Tibial artery (tissue), 4 donors: ENCODE measurements around the gene SCN2A.

Experiments used
- DNase-seq, 2 donors: peaks; one replicate each; pipeline ENCODE4 v3.0.0-alpha.2; 2019
- H3K27ac ChIP-seq, 2 donors: fragments of 200-600 bp; sonication (generic) in 1 of 2; 1 replicate in 1 of 2; 2 replicates in 1 of 2; pipeline ENCODE4 v1.5.1; 2018 to 2019; ENCODE audit warnings: mild to moderate bottlenecking in 1 of 2
- H3K27me3 ChIP-seq, 2 donors: fragments of 200-600 bp; sonication (generic) in 1 of 2; one replicate each; pipeline versions ENCODE4 v1.5.1 to v1.6.0; 2016 to 2019
- H3K36me3 ChIP-seq, 3 donors: fragments of 200-600 bp; sonication (generic) in 2 of 3; one replicate each; pipeline ENCODE4 v1.5.1; 2016 to 2019; ENCODE audit warnings: mild to moderate bottlenecking in 2 of 3
- H3K4me1 ChIP-seq, 4 donors: fragments of 200-600 bp; sonication (generic) in 2 of 4; 1 replicate in 3 of 4; 2 replicates in 1 of 4; pipeline ENCODE4 v1.5.1; 2016 to 2019
- H3K4me3 ChIP-seq, 2 donors: fragments of 200-600 bp; sonication (generic) in 1 of 2; 1 replicate in 1 of 2; 2 replicates in 1 of 2; pipeline ENCODE4 v1.5.1; 2018 to 2019; ENCODE audit warnings: mild to moderate bottlenecking in 2 of 2
- H3K9me3 ChIP-seq, 3 donors: fragments of 200-600 bp; sonication (generic) in 1 of 3; one replicate each; pipeline ENCODE4 v1.5.1; 2016 to 2019
- intact Hi-C: fragments of 100-400 bp; cut with DNase I; formaldehyde crosslinking; loops from one replicate; pipeline ENCODE4 v1.15.0; 2023; ENCODE audit warnings: low total_unique reads
- TF ChIP-seq, protein P1 (sequence below), 2 experiments: fragments of 200-600 bp in 1 of 2; fragments of 450-650 bp in 1 of 2; IDR thresholded peaks; one replicate each; pipeline ENCODE4 v1.5.1; 2017 to 2019; ENCODE audit warnings: antibody characterized with exemption in 2 of 2, mild to moderate bottlenecking in 1 of 2, moderate library complexity in 1 of 2

The SCN2A gene

GRCh38 chr2:165197346-165197745 lies 41.9 kb upstream of the SCN2A start:
- intact Hi-C loops = no loop called here
- peak overlapping the region in 1 of 2 donors; percentile 57 for H3K27ac ChIP-seq
- no peak for DNase-seq

DNA sequence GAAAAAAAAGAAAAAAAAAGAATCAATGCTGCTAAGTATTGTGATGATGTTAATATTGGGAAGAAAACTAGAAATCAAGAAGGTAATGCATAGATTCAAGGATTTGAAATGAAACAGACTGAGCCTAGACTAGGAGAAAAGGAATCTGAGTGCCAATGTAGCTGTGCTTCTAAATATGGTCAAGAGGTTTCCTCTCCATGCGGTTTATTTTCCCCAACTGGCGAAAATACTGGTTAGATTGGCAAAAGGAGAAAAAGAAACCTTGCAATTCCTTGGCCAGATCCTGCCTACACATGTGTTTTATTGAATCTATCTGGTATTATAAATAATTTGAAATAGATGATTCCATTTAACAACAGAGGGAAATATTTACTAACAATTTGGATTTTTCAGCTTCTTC lies 41.0 kb upstream of the SCN2A start:
- DNase-seq = no peak
- Histone ChIP-seq H3K36me3 (no peaks in the 10 kb centered on the region), H3K9me3 (no peaks in the 10 kb centered on the region), H3K4me1 (peaks cover 0 to 19% (median 0%) of the 10 kb centered on the region in 4 donors), H3K27me3 (no peaks in the 10 kb centered on the region), H3K27ac (peak overlapping the region; percentile 56 to 57), H3K4me3 (no peak overlapping the region)
- intact Hi-C loops = no loop called here
- TF ChIP-seq, protein P1, sequence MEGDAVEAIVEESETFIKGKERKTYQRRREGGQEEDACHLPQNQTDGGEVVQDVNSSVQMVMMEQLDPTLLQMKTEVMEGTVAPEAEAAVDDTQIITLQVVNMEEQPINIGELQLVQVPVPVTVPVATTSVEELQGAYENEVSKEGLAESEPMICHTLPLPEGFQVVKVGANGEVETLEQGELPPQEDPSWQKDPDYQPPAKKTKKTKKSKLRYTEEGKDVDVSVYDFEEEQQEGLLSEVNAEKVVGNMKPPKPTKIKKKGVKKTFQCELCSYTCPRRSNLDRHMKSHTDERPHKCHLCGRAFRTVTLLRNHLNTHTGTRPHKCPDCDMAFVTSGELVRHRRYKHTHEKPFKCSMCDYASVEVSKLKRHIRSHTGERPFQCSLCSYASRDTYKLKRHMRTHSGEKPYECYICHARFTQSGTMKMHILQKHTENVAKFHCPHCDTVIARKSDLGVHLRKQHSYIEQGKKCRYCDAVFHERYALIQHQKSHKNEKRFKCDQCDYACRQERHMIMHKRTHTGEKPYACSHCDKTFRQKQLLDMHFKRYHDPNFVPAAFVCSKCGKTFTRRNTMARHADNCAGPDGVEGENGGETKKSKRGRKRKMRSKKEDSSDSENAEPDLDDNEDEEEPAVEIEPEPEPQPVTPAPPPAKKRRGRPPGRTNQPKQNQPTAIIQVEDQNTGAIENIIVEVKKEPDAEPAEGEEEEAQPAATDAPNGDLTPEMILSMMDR (IDR thresholded peaks at IDR 0.05) = no peak

More at GRCh38 chr2:165197346-165197745, 41.9 kb upstream of the SCN2A start:
- no peak overlapping the region for H3K4me3 ChIP-seq
- no peaks in the 10 kb centered on the region for H3K27me3 ChIP-seq
- H3K36me3 ChIP-seq = no peaks in the 10 kb centered on the region
- TF ChIP-seq, protein P1 (IDR thresholded peaks at IDR 0.05) = no peak
- peaks cover 0 to 19% (median 0%) of the 10 kb centered on the region in 4 donors for H3K4me1 ChIP-seq
- H3K9me3 ChIP-seq = no peaks in the 10 kb centered on the region

GRCh38 chr2:165202239-165202638 lies 37.0 kb upstream of the SCN2A start:
- no peak overlapping the region for H3K4me3 ChIP-seq
- H3K27me3 ChIP-seq = no peaks in the 10 kb centered on the region
- H3K9me3 ChIP-seq = no peaks in the 10 kb centered on the region
- H3K4me1 ChIP-seq = peaks cover 0 to 19% (median 0%) of the 10 kb centered on the region in 4 donors
- no peak for DNase-seq
- intact Hi-C loops = no loop called here
- no peaks in the 10 kb centered on the region for H3K36me3 ChIP-seq
- TF ChIP-seq, protein P1 (IDR thresholded peaks at IDR 0.05) = no peak
- no peak overlapping the region for H3K27ac ChIP-seq

- intact Hi-C loops = no loop called here
- DNase-seq = no peak
- Histone ChIP-seq H3K9me3 (no peaks in the 10 kb centered on the region), H3K27ac (no peak within 1 kb of the TSS), H3K4me1 (peaks cover 0 to 8% (median 0%) of the 10 kb centered on the region in 4 donors), H3K27me3 (no peaks in the 10 kb centered on the region), H3K36me3 (no peaks in the 10 kb centered on the region), H3K4me3 (peak within 1 kb of the TSS; percentile 9 to 20)
- TF ChIP-seq, protein P1 (IDR thresholded peaks at IDR 0.05) = peak; percentile 38 to 58
Measured at GRCh38 chr2:165203689-165204559, 35.3 kb upstream of the SCN2A start, which contains the start of gene SCN3A. Gene SCN3A (minus strand): TSS chr2:165204050. CDS start chr2:165176394, 27,656 bp downstream.

DNA sequence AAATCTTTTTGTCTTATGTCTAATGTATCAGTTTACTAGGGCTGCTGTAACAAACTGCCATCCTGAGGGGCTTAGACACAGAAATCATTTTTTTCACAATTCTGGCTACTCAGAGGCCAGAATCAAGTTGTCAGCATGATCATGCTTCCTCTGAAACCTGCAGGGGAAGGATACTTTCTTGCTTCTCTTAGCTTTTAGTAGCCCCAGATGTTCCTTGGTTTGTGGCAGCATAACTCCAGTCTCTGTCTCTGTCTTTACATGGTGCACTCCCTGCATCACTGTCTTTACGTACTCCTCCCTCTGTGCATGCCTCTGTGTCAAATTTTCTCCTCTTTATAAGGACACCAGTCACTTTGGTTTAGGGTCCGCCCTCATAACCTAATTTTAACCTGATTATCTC lies 33.3 kb upstream of the SCN2A start:
- TF ChIP-seq, protein P1 (IDR thresholded peaks at IDR 0.05) = no peak

More for the DNA sequence above, 33.3 kb upstream of the SCN2A start:
- H3K4me1 ChIP-seq = no peaks in the 10 kb centered on the region
- intact Hi-C loops = no loop called here
- no peak for DNase-seq
- no peaks in the 10 kb centered on the region for H3K9me3 ChIP-seq
- no peak overlapping the region for H3K4me3 ChIP-seq
- H3K27ac ChIP-seq = no peak overlapping the region
- H3K27me3 ChIP-seq = no peaks in the 10 kb centered on the region
- no peaks in the 10 kb centered on the region for H3K36me3 ChIP-seq
